Measurements from ENCODE around the gene L3MBTL4. TPM values are rescaled to one million over a fixed set of nuclear protein-coding genes. Genes with fewer than 3 reads are reported as not detected.
A peak's percentile ranks its signal among the peaks of the same experiment; 100 is the strongest.

The L3MBTL4 gene
- total RNA-seq, 1 donor from 2014 or later, result under 0.01 TPM

DNA sequence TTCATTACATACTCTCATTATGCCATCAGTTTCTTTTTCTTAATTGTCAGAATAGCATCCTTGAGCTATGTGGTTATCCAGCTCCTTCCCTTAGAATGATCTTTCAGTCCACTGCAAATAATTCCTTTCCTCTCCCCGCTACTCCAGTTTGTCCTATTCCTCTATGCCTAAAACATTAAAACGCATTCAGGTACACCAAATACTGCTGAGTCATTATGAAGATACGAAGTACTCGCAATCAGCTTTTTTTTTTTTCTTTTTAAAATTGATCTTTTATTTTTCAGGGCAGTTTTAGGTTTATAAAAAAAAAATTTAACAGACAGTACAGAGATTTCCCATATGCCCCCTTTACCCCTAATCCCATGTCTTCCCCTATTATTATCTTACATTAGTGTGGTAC, 354.6 kb downstream of the L3MBTL4 start:
- TF ChIP-seq, protein P1, sequence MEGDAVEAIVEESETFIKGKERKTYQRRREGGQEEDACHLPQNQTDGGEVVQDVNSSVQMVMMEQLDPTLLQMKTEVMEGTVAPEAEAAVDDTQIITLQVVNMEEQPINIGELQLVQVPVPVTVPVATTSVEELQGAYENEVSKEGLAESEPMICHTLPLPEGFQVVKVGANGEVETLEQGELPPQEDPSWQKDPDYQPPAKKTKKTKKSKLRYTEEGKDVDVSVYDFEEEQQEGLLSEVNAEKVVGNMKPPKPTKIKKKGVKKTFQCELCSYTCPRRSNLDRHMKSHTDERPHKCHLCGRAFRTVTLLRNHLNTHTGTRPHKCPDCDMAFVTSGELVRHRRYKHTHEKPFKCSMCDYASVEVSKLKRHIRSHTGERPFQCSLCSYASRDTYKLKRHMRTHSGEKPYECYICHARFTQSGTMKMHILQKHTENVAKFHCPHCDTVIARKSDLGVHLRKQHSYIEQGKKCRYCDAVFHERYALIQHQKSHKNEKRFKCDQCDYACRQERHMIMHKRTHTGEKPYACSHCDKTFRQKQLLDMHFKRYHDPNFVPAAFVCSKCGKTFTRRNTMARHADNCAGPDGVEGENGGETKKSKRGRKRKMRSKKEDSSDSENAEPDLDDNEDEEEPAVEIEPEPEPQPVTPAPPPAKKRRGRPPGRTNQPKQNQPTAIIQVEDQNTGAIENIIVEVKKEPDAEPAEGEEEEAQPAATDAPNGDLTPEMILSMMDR (IDR thresholded peaks at IDR 0.05; ENCODE audit: insufficient read depth, low read length, severe bottlenecking), result no peak
- FAIRE-seq (no peak), DNase-seq (ENCODE audit: low read depth) (no peak)
- Histone ChIP-seq H3K4me3 (ENCODE audit: low read depth, low read length) (no peak overlapping the region), H3K36me3 (ENCODE audit: control insufficient read depth, insufficient read depth, low read length) (no peaks in the 10 kb centered on the region), H3K27me3 (ENCODE audit: control insufficient read depth, insufficient read depth, low read length) (no peaks in the 10 kb centered on the region)

DNA sequence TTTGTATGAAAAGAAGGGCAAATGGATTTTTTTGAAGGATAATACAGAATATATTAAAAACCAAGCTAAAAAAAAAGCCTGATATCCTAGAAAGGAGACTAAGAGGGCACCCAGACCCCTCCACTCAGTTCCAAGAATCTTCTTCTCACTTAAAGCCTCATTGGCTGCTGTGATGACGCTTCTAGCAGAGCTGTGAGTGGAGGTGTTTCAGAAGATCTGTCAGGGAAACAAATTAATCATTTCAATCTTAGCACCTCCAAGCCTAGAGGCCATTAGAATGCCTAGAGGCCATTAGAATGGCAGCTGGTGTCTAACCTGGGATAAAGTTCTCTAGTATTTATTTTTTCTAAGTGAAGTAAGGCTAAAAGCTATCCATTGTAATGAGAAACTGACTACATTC, 355.2 kb downstream of the L3MBTL4 start:
- Histone ChIP-seq H3K4me3 (ENCODE audit: low read depth, low read length) (no peak overlapping the region), H3K36me3 (ENCODE audit: control insufficient read depth, insufficient read depth, low read length) (no peaks in the 10 kb centered on the region), H3K27me3 (ENCODE audit: control insufficient read depth, insufficient read depth, low read length) (no peaks in the 10 kb centered on the region)
- FAIRE-seq (no peak), DNase-seq (ENCODE audit: low read depth) (no peak)
- TF ChIP-seq, protein P1 (IDR thresholded peaks at IDR 0.05; ENCODE audit: insufficient read depth, low read length, severe bottlenecking), result no peak

DNA sequence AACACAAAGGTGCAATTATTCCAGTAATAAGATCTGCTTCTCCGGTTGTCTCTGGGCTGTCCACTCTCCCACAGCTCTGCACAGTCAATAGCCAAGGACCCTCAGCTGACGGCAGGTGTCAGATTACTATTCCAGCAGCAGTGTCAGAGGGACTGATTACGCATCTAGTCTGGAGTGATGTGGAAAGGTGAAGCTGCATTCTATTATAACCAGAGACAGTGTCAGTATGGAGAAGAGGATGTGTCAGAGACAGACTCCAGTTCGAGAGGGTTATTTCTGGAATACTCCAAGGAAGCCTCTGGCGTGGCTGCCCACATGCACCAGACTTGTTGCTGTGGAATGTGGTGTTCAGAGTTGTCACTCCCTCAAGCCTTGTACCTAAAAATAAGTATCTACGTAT, 355.8 kb downstream of the L3MBTL4 start:
- H3K27me3 ChIP-seq (ENCODE audit: control insufficient read depth, insufficient read depth, low read length), result no peaks in the 10 kb centered on the region
- FAIRE-seq, result no peak
- no peak overlapping the region for H3K4me3 ChIP-seq (ENCODE audit: low read depth, low read length)

GRCh38 chr18:6057604-6058003, 357.1 kb downstream of the L3MBTL4 start:
- DNase-seq (ENCODE audit: low read depth), result no peak
- no peak for FAIRE-seq
- Histone ChIP-seq H3K4me3 (ENCODE audit: low read depth, low read length) (no peak overlapping the region), H3K27me3 (ENCODE audit: control insufficient read depth, insufficient read depth, low read length) (no peaks in the 10 kb centered on the region), H3K36me3 (ENCODE audit: control insufficient read depth, insufficient read depth, low read length) (no peaks in the 10 kb centered on the region)
- TF ChIP-seq, protein P1 (IDR thresholded peaks at IDR 0.05; ENCODE audit: insufficient read depth, low read length, severe bottlenecking), result no peak

More for the DNA sequence above, 355.8 kb downstream of the L3MBTL4 start:
- peak; percentile 1 for DNase-seq (ENCODE audit: low read depth)
- TF ChIP-seq, protein P1 (IDR thresholded peaks at IDR 0.05; ENCODE audit: insufficient read depth, low read length, severe bottlenecking), result no peak
- H3K36me3 ChIP-seq (ENCODE audit: control insufficient read depth, insufficient read depth, low read length), result no peaks in the 10 kb centered on the region

DNA sequence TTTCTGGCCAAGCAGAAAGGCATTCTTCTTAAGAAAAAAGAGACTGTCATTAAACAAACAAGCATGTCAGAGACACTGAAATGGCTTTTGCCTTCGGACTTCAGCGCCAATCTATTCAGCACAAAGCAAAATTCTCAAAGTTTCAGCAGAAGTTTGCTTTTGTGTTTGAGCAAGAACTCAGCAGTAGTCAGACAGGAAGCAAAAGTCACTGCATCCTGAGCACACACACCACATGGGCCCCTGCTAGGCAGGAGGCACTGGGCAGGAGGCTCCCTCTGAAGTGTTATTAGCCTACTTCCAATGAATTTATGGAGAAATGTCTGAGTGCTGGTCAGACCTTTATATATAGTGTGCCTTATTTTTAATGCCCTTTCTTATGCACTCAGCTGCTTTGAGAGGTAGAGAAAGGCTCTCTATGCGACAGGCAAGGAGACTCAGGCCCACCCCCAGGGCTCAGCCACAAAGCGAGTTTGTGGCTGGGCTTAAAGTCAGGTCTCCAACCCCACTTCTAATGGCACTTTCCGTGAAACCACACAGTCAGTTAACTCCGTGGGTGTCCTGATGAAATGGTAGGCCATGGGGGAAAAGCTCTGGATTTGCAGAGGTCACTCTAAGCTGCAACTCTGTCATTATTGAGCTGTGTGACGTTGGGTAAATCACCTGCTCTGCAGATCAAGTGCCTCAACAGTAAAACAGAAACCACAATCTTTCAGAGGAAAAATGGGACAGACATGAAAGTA, 358.4 kb downstream of the L3MBTL4 start:
- TF ChIP-seq, protein P1 (IDR thresholded peaks at IDR 0.05; ENCODE audit: insufficient read depth, low read length, severe bottlenecking), result no peak
- Histone ChIP-seq H3K36me3 (ENCODE audit: control insufficient read depth, insufficient read depth, low read length) (no peaks in the 10 kb centered on the region), H3K4me3 (ENCODE audit: low read depth, low read length) (no peak overlapping the region), H3K27me3 (ENCODE audit: control insufficient read depth, insufficient read depth, low read length) (no peaks in the 10 kb centered on the region)
- DNase-seq (ENCODE audit: low read depth) (peak; percentile 1), FAIRE-seq (no peak)

- no peak for FAIRE-seq
- peak; percentile 50 for DNase-seq (ENCODE audit: low read depth)
- no peaks in the 10 kb centered on the region for H3K36me3 ChIP-seq (ENCODE audit: control insufficient read depth, insufficient read depth, low read length)
- TF ChIP-seq, protein P1 (IDR thresholded peaks at IDR 0.05; ENCODE audit: insufficient read depth, low read length, severe bottlenecking), result no peak
- no peak overlapping the region for H3K4me3 ChIP-seq (ENCODE audit: low read depth, low read length)
- H3K27me3 ChIP-seq (ENCODE audit: control insufficient read depth, insufficient read depth, low read length), result no peaks in the 10 kb centered on the region
Observed at GRCh38 chr18:6055711-6056110, 359.0 kb downstream of the L3MBTL4 start.
